HG02885 (cell line): ENCODE data around the gene NOG.

Experiments
- ATAC-seq: cut with Tn5 transposase; IDR thresholded peaks from one replicate; pipeline ENCODE4 v1.9.1; 2021; ENCODE audit warnings: mild to moderate bottlenecking; ENCODE audit not compliant: unreplicated experiment, poor library complexity

The NOG gene

DNA sequence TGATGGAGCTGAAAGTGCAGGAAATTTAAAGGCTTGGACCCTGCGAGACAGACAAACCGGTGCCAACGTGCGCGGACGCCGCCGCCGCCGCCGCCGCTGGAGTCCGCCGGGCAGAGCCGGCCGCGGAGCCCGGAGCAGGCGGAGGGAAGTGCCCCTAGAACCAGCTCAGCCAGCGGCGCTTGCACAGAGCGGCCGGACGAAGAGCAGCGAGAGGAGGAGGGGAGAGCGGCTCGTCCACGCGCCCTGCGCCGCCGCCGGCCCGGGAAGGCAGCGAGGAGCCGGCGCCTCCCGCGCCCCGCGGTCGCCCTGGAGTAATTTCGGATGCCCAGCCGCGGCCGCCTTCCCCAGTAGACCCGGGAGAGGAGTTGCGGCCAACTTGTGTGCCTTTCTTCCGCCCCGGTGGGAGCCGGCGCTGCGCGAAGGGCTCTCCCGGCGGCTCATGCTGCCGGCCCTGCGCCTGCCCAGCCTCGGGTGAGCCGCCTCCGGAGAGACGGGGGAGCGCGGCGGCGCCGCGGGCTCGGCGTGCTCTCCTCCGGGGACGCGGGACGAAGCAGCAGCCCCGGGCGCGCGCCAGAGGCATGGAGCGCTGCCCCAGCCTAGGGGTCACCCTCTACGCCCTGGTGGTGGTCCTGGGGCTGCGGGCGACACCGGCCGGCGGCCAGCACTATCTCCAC is at the start of gene NOG:
Gene NOG, plus strand, starts transcription at position 54 of the 674 bp plus-strand sequence. Its CDS starts 525 bp downstream, at position 579.
- peak; percentile 50 for ATAC-seq

DNA sequence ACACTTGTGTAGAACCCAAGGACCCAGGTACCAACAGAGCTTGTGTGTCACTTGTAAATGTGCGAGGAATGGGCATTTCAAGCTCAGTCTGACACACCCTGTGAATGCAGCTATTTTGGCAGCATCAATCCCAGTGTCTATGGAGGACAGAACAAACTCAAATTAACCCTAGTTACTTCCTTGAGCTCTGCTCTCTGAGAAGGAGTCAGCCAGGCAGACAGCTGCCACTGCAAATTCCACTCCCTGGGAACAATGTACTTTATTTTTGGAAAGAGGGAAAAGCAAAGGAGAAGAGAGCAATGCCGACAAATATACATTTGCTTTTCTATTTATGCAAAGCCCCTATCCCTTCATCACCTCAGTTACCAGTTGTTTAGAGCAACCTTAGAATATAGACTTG is 48.4 kb upstream of the NOG start:
- no peak for ATAC-seq

DNA sequence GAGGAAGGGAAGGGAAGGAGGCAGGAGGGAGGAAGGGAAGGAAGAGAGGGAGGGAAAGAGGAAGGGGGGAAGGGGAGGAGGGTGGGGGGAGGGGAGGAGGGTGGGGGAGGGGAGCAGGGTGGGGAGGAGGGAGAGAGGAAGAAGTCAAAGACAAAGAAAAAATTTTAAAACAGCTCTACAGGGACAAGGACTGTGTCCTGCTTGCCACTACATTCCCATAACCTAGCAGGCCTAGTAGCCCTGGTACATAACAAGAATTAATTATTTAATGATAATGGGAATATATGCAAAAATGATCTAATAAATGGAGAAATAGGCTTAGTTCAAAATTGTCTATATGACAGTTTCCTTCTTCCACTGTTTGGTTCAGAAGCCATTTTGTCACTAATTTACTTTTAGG is 47.6 kb upstream of the NOG start:
- ATAC-seq = no peak

DNA sequence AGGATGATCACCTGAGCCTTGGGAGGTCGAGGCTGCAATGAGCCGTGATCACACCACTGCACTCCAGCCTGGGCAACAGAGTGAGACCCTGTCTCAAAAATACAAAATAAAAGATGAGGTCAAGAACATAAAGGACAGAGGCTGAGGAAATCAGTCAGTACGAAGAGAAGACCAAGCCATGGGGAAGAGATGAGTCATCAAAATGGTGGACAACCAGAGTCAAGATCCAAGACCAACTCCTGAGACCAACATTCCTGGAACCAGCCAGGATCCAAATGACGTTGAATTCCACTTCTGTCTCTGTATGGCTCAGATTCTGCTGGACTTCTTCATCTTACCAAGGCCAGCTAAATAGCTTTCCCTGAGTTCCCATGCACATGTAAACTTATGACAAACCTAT is 44.8 kb upstream of the NOG start:
- ATAC-seq = no peak

DNA sequence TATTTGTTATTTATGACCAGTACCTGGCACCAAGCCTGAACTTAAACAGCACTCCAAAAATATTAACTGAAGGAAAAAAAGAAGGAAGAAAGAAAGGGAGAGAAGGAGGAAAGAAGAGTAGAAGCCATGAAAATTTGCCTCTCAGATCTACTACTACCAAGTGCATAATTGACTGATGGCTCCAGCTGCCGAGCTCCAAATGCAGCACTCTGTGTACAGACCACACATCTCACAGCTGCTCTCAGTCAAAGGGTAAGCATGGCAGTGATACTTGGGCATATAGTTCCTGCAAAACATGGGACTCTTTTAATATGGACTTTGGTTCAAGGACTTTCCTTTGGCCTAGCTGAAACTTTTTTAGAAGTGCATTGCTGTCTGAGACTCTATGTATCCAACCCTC is 44.0 kb upstream of the NOG start:
- ATAC-seq = no peak

DNA sequence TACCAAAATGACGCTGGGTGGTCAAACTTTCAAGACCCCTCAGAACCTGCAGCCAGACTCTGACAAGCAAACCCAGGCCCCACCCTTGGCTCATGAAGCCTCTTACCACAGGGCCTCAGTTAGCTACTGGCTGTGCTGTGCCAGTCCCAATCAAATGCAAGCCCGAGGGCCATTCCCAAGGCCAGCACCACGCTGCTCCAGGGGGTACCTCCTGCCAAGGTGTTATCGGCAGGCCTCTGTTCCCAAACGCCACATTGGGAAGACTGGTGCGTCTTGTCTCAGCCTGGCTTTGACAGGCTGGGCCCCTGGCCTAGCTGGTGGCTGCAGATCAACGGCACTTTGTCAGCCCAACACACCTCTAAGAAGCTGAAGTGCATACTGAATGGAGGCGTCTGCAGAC is 35.8 kb upstream of the NOG start:
- ATAC-seq = no peak

DNA sequence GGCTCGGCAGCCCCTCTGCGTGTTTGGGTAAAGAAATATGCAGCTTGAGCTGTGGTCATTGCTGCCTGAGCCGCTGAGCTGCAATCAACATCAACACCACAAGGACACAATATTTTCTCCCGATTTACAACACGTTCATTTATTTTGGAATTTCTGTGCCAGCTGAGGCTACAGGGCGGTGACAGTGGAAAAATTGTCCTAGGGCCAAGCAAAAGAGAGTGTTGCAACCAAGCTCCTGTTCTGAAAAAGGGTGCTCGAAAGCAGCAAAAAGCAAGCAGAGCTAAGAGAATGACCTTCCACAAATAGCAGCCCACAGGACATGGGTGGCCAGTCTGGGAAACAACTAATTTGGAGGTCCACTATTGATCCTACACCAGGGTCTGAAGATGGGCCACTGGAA is 35.4 kb upstream of the NOG start:
- no peak for ATAC-seq

DNA sequence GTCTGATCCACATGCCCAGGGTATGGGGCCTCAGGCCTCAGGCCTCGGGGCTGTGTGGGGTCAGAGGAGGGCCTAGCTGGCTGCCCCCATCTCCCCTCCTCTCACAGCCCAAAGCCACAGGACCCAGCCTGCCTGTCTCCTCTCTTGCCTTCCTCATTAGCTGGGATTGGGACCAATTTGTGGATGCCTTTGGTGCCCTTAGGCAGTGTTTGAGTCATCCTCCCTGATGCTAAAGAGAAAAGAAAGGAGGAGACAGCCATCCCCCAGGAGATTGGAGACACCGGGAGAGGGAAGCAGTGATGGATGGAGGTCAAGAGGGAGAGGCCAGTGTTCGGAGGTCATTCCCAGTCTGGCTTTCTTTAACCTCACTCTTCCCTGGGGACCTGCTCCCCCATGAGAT is 23.3 kb upstream of the NOG start:
- ATAC-seq = no peak

DNA sequence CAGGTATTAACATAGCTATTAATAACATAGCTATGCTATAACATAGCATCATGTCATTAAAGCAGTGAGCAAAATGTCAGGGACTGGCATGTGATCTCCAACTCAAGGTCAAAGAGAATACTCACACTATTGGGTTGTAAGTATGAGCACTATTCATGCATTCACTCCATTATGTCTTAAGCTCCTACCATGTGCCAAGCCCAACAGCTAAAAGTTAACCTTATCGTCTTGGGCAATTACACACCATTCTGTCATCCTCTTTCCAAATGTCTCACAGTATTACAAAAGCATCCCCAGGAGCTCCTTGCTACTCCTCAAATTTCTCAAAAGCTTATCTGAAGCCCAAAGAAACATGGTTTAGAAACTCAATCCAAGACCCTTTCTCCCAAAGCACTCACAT is 22.0 kb upstream of the NOG start:
- ATAC-seq = no peak

DNA sequence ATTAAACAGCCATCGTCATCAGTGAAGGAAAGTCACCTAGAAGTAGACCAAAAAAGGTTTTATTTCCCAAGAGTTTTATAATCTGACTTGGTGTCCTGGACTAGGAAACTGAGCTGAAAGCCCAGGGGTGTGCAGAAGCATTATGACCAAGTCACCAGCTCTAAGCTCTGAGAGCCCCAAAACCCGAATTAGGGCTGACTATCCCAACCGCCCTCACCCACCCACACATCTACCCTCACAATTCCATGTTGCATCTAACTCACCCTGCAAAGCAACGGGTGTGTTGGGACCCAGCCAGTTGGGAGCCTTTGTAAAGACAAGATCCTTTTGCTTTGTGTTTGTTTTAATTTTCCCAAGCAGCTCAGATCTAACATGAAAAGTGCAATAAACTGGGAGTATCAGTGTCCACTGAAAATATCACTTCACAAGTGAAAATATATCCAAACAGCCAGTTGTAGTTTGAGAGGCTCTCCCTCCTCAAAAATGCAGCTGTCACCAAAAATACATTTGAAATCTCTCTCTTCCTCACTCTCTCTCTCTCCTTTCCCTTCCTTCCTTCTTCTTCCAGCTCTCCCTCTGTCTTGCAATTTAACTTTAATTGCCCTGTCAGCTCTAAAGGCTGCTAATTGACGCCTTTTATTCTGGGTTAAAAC is 16.2 kb upstream of the NOG start:
- no peak for ATAC-seq

DNA sequence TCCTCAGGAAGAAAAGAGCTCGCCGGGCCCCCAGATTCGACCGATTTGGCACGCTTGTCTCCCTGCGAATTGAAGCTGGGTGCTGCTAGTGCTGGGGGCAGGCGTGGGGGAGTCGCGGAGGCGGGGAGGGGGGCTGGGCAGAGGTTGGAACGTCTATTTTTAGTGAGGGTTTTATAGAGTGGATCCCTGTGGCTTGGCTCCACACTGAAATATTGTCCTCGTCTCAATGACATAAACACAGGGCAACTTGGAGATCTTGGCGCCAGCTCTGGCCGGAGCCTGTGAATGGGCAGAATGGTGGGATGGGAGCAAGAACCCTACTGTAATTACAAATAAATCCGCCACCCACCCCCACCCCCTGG is 15.7 kb upstream of the NOG start:
- ATAC-seq = no peak

DNA sequence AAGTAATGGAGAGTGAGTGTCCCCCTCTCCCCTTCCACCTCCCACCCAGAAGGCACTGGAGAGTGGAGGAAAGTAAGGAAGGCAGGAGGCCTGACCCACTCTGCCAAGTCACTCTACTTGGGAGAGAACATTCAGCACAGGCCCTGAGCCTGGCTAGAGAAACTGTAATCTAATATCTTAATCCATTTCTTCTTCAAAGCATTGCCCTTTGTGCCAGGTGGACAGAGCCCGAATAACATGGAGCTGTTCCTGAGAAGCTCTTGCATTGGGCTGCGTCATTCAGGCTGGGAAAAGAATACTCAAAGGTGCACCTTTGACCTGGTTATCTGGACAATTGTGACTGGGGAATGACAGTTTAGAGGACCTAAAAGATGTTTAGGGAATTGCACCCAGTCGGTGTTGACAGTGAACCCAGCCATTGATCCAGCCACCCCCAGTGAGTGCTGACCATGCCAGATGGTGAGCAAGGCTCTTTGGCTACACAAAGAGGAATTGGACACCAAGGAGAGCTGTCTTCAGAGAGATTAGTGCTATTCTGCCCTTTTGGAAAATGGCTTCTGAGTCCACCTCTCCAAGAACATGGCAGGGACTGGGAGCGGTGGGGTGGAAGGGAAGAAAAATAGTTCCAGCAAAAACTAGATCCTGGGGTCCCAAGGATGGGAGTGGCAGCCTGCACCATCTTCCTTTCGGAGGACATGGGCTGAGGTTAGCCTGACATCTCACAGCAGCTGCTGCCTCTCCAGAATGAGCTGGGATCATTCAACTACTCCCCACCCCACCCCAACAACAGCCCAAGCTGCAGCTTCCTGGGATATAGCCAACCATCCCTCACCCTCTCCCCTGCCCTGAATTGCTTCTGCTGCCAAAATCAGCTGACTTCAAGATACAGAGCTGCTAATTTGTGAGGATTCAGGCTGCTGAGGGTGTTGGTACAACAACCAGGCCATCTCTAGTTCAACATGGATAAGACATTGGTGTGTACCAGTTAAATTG is 11.6 kb upstream of the NOG start:
- no peak for ATAC-seq

DNA sequence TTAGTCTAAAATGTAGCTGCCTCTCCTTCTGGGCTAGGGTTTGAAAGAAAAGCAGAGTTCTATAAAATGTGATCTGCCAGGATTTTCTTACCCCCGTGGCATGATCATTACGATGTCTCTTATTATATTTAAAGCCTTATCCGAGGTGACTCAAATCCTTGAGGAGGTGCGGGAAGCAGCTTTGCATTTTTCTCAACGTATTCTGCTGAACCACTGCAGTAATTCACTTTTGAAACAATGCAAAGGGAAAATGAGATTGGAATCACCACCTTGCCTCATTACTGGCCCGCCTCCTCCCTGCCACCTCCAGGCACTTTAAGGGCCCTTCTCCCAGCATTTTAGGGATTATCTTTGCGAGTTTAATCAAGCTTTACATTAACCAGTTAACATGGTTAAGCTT is 9.7 kb upstream of the NOG start:
- no peak for ATAC-seq

DNA sequence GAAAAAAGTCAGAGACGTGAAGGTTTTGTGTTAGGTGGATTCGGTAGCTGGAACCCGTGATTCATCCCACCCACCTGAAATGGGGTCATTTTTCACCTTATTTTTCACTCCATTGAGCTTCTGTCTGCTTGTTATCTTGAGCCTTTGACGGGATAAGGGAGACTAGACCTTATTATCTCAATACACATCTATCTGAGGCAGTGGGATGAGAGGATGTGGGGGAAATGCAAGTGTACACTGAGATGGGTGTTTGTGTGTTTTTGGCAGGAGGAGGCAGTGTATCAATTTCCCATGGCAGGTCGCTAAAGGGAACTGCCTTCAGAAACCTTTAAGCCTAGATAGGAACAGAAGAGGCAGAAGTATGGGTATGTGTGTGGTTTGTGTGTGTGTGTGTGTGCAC is 6.2 kb upstream of the NOG start:
- no peak for ATAC-seq

DNA sequence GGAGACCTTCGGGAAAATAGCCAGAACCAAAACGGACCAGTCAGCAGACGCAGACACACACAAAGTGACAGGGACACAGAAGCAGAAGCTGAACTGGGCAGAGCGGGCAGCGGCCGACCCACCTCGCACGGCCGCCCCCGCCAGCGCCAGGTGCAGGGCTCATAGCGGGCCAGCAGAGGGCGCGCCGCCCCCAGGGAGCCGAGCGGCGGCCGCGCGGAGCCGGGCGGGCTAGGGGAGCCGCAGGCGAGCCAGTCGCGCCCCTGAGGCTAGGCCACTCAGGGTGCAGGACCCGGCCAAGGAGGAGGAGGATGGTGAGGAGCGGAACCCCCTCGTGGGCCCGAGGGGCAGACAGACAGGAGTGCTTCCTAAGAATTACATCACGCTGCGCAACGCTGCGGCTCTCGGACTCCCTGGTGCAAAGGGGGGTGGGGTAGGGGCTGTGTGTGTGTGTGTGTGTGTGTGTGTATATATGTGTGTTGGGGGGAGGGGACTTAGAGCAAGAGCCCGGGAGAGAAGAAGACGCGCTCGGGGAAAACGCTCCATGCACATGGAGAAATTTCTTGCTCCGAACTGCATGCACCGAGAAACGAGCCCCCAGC is 913 bp upstream of the NOG start:
- peak; percentile 70 for ATAC-seq

DNA sequence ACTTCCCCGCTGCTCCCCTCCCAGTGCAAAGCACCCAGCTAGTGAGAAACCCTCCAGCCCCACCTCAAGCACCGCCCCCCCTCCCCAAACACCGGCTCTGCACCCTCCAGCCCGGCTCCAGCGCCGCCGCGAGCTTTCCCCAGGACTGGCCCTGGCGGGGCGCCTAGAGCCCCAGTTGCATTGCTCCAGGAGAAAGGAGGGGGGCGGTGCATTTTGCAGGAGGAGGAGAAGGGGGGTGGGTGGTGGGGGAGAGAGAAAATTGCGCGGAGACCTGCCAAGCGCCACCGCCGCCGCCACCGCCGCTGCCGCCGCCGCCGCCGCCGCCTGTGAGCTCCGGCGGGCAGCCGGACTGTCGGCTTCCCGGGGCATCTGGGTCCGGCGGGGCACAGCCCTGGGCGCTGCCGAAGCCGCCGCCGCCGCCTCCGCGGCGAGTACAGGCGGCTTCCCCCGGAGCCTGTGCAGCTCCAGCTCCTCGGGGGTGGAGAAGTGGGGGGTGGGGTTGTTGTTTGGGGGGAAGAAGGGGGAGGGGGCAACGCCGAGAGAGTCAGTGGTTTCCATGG is 333 bp upstream of the NOG start:
- ATAC-seq = peak; percentile 24

DNA sequence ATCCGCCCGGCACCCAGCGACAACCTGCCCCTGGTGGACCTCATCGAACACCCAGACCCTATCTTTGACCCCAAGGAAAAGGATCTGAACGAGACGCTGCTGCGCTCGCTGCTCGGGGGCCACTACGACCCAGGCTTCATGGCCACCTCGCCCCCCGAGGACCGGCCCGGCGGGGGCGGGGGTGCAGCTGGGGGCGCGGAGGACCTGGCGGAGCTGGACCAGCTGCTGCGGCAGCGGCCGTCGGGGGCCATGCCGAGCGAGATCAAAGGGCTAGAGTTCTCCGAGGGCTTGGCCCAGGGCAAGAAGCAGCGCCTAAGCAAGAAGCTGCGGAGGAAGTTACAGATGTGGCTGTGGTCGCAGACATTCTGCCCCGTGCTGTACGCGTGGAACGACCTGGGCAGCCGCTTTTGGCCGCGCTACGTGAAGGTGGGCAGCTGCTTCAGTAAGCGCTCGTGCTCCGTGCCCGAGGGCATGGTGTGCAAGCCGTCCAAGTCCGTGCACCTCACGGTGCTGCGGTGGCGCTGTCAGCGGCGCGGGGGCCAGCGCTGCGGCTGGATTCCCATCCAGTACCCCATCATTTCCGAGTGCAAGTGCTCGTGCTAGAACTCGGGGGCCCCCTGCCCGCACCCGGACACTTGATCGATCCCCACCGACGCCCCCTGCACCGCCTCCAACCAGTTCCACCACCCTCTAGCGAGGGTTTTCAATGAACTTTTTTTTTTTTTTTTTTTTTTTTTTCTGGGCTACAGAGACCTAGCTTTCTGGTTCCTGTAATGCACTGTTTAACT is 1.0 kb downstream of the NOG start:
- peak; percentile 11 for ATAC-seq

DNA sequence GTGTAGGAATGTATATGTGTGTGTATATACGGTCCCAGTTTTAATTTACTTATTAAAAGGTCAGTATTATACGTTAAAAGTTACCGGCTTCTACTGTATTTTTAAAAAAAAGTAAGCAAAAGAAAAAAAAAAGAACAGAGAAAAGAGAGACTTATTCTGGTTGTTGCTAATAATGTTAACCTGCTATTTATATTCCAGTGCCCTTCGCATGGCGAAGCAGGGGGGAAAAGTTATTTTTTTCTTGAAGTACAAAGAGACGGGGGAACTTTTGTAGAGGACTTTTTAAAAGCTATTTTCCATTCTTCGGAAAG is 1.6 kb downstream of the NOG start:
- no peak for ATAC-seq

DNA sequence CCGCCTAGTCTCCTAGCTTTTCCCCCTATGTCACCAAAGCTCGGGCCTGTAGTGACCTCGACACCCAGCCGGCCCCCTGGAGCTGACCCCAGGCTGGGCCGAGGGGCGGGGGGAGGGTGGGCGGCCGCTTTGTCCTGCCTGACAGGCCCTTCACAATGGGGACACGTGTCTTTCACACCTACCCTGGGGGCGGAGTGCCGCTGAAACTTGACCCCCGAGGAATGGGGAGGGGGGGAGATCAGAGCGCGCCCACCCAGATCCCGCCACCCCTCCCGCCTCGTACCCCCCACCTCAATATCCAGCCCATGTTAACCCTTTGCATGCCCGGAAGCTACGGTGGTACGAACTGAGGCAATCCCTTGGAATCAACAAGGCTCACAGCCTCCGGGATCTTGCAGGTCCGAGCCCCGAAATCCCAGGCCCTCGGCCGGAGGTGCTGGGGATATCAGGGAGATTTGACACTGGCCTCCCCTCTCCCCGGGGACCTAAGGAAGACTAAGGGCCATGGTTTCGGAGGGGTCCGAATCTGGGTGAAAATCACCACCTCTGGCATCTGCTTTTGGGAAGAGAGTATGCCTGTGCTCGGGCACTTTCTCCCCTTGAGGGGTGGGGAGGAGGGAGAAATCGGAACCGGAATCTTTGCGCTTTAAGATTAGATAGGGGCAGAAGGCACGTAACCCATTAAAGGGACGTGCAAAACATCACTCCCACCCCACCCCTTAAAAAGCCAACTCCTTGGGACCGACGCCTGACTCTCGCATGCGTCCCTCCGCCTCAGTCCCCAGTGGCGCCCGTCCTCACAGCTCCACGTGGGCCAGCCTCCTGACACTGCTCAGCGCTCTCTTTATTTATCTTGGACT is 2.6 kb downstream of the NOG start:
- ATAC-seq = no peak
